ENCODE results near the gene NEGR1. TPM values are rescaled to one million over a fixed set of nuclear protein-coding genes. Genes with fewer than 3 reads are reported as not detected.

The NEGR1 gene
- total RNA-seq, 1 donor from 2014 or later, result 11.0 TPM

DNA sequence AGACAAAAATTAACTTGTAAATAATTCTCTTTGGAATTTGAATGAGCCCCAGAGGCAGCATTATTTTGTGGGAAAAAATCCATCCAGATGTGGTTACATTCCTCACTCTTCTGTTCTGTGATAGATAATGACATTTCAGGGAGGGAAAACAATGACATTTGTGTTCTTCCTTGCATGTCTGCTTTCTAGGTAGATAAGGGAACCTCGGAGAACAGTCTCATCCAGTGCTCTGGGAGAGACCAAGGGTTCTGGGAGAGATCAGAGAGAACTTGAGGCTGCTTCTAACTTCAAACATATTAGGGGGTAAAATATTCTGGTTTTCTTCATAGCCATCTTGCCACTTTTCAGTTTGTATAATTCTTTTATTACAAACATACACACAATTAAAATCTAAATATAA lies 269.2 kb downstream of the NEGR1 start:
- no peaks in the 10 kb centered on the region for H3K36me3 ChIP-seq (ENCODE audit: control insufficient read depth in 3 of 3, insufficient read depth in 3 of 3, low read length in 3 of 3)
- no peak overlapping the region for H3K4me3 ChIP-seq (ENCODE audit: low read length in 3 of 3)
- no peaks in the 10 kb centered on the region for H3K27me3 ChIP-seq (ENCODE audit: control insufficient read depth in 3 of 3, insufficient read depth in 3 of 3, low read length in 3 of 3)
- H3K9ac ChIP-seq (ENCODE audit: low read depth in 1 of 3, low read length in 3 of 3), result no peak overlapping the region
- H3K4me1 ChIP-seq (ENCODE audit: control insufficient read depth in 3 of 3, insufficient read depth in 3 of 3, low read length in 3 of 3), result no peaks in the 10 kb centered on the region
- no peak overlapping the region for H3K27ac ChIP-seq (ENCODE audit: low read depth, low read length)
- no peaks in the 10 kb centered on the region for H3K9me3 ChIP-seq (ENCODE audit: control insufficient read depth in 3 of 3, low read length in 3 of 3)

- H3K9me3 ChIP-seq (ENCODE audit: control insufficient read depth in 3 of 3, low read length in 3 of 3), result no peaks in the 10 kb centered on the region
- H3K4me1 ChIP-seq (ENCODE audit: control insufficient read depth in 3 of 3, insufficient read depth in 3 of 3, low read length in 3 of 3), result no peaks in the 10 kb centered on the region
- H3K4me3 ChIP-seq (ENCODE audit: low read length in 3 of 3), result no peak overlapping the region
- no peaks in the 10 kb centered on the region for H3K27me3 ChIP-seq (ENCODE audit: control insufficient read depth in 3 of 3, insufficient read depth in 3 of 3, low read length in 3 of 3)
- H3K36me3 ChIP-seq (ENCODE audit: control insufficient read depth in 3 of 3, insufficient read depth in 3 of 3, low read length in 3 of 3), result no peaks in the 10 kb centered on the region
- no peak overlapping the region for H3K27ac ChIP-seq (ENCODE audit: low read depth, low read length)
- no peak overlapping the region for H3K9ac ChIP-seq (ENCODE audit: low read depth in 1 of 3, low read length in 3 of 3)
Measured at GRCh38 chr1:72011721-72012120, 270.6 kb downstream of the NEGR1 start.

GRCh38 chr1:72010094-72010431 lies 272.3 kb downstream of the NEGR1 start:
- H3K9me3 ChIP-seq (ENCODE audit: control insufficient read depth in 3 of 3, low read length in 3 of 3), result no peaks in the 10 kb centered on the region
- H3K4me3 ChIP-seq (ENCODE audit: low read length in 3 of 3), result no peak overlapping the region
- no peaks in the 10 kb centered on the region for H3K27me3 ChIP-seq (ENCODE audit: control insufficient read depth in 3 of 3, insufficient read depth in 3 of 3, low read length in 3 of 3)
- no peaks in the 10 kb centered on the region for H3K36me3 ChIP-seq (ENCODE audit: control insufficient read depth in 3 of 3, insufficient read depth in 3 of 3, low read length in 3 of 3)
- H3K27ac ChIP-seq (ENCODE audit: low read depth, low read length), result no peak overlapping the region
- H3K9ac ChIP-seq (ENCODE audit: low read depth in 1 of 3, low read length in 3 of 3), result no peak overlapping the region
- H3K4me1 ChIP-seq (ENCODE audit: control insufficient read depth in 3 of 3, insufficient read depth in 3 of 3, low read length in 3 of 3), result no peaks in the 10 kb centered on the region

- no peaks in the 10 kb centered on the region for H3K9me3 ChIP-seq (ENCODE audit: control insufficient read depth in 3 of 3, low read length in 3 of 3)
- H3K27ac ChIP-seq (ENCODE audit: low read depth, low read length), result no peak overlapping the region
- H3K4me3 ChIP-seq (ENCODE audit: low read length in 3 of 3), result no peak overlapping the region
- no peak overlapping the region for H3K9ac ChIP-seq (ENCODE audit: low read depth in 1 of 3, low read length in 3 of 3)
- H3K4me1 ChIP-seq (ENCODE audit: control insufficient read depth in 3 of 3, insufficient read depth in 3 of 3, low read length in 3 of 3), result no peaks in the 10 kb centered on the region
- no peaks in the 10 kb centered on the region for H3K27me3 ChIP-seq (ENCODE audit: control insufficient read depth in 3 of 3, insufficient read depth in 3 of 3, low read length in 3 of 3)
- H3K36me3 ChIP-seq (ENCODE audit: control insufficient read depth in 3 of 3, insufficient read depth in 3 of 3, low read length in 3 of 3), result no peaks in the 10 kb centered on the region
Measured at GRCh38 chr1:72009173-72010093, 272.9 kb downstream of the NEGR1 start.

- no peaks in the 10 kb centered on the region for H3K9me3 ChIP-seq (ENCODE audit: control insufficient read depth in 3 of 3, low read length in 3 of 3)
- H3K27ac ChIP-seq (ENCODE audit: low read depth, low read length), result no peak overlapping the region
- H3K4me1 ChIP-seq (ENCODE audit: control insufficient read depth in 3 of 3, insufficient read depth in 3 of 3, low read length in 3 of 3), result no peaks in the 10 kb centered on the region
- H3K36me3 ChIP-seq (ENCODE audit: control insufficient read depth in 3 of 3, insufficient read depth in 3 of 3, low read length in 3 of 3), result no peaks in the 10 kb centered on the region
- H3K4me3 ChIP-seq (ENCODE audit: low read length in 3 of 3), result no peak overlapping the region
- no peaks in the 10 kb centered on the region for H3K27me3 ChIP-seq (ENCODE audit: control insufficient read depth in 3 of 3, insufficient read depth in 3 of 3, low read length in 3 of 3)
- no peak overlapping the region for H3K9ac ChIP-seq (ENCODE audit: low read depth in 1 of 3, low read length in 3 of 3)
Measured at GRCh38 chr1:72007312-72007711, 275.0 kb downstream of the NEGR1 start.

DNA sequence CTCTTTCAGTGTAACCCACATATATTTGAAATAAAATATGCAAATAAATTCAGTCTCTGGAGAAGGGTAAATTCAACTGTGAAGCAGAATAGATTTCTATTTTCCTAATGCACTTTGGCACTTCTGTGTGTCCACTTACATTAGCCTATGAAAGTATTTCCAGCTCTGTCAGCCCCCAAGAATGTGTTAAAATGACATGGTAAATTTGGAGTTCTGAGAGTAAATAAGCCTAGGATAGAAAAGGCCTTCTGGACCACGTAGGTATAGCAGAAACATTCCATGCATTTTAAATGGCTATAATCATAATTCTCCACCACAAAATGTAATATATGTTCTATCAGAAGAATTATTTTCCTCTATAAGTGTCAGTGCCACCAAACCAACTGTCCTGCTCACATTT lies 276.2 kb downstream of the NEGR1 start:
- Histone ChIP-seq H3K27ac (ENCODE audit: low read depth, low read length) (no peak overlapping the region), H3K9ac (ENCODE audit: low read depth in 1 of 3, low read length in 3 of 3) (no peak overlapping the region), H3K36me3 (ENCODE audit: control insufficient read depth in 3 of 3, insufficient read depth in 3 of 3, low read length in 3 of 3) (no peaks in the 10 kb centered on the region), H3K4me3 (ENCODE audit: low read length in 3 of 3) (no peak overlapping the region), H3K9me3 (ENCODE audit: control insufficient read depth in 3 of 3, low read length in 3 of 3) (no peaks in the 10 kb centered on the region), H3K4me1 (ENCODE audit: control insufficient read depth in 3 of 3, insufficient read depth in 3 of 3, low read length in 3 of 3) (no peaks in the 10 kb centered on the region), H3K27me3 (ENCODE audit: control insufficient read depth in 3 of 3, insufficient read depth in 3 of 3, low read length in 3 of 3) (no peaks in the 10 kb centered on the region)

DNA sequence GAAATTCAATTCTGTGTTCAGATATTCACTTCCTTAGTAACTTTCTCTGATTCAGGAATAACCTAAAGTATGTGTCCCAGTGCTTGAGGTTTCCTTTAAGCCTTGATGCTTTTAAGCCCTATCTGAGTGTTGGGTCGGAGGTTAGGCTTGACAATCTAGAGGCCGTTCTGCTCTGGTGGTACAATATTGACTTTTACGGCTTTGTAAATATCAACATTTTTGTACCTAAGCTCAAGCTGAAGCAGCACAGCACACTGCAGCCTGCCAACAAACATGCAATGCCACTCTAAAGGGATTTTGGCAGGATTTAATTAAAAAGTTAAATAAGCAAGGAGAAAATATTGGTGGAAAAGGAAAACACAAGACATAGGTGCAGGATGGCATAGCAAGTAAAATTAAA lies 279.2 kb downstream of the NEGR1 start:
- no peak overlapping the region for H3K9ac ChIP-seq (ENCODE audit: low read depth in 1 of 3, low read length in 3 of 3)
- no peaks in the 10 kb centered on the region for H3K9me3 ChIP-seq (ENCODE audit: control insufficient read depth in 3 of 3, low read length in 3 of 3)
- H3K27me3 ChIP-seq (ENCODE audit: control insufficient read depth in 3 of 3, insufficient read depth in 3 of 3, low read length in 3 of 3), result no peaks in the 10 kb centered on the region
- H3K36me3 ChIP-seq (ENCODE audit: control insufficient read depth in 3 of 3, insufficient read depth in 3 of 3, low read length in 3 of 3), result no peaks in the 10 kb centered on the region
- H3K4me1 ChIP-seq (ENCODE audit: control insufficient read depth in 3 of 3, insufficient read depth in 3 of 3, low read length in 3 of 3), result no peaks in the 10 kb centered on the region
- H3K27ac ChIP-seq (ENCODE audit: low read depth, low read length), result no peak overlapping the region
- H3K4me3 ChIP-seq (ENCODE audit: low read length in 3 of 3), result no peak overlapping the region

GRCh38 chr1:72000809-72001208 lies 281.5 kb downstream of the NEGR1 start:
- H3K4me3 ChIP-seq (ENCODE audit: low read length in 3 of 3), result no peak overlapping the region
- H3K27me3 ChIP-seq (ENCODE audit: control insufficient read depth in 3 of 3, insufficient read depth in 3 of 3, low read length in 3 of 3), result no peaks in the 10 kb centered on the region
- no peaks in the 10 kb centered on the region for H3K4me1 ChIP-seq (ENCODE audit: control insufficient read depth in 3 of 3, insufficient read depth in 3 of 3, low read length in 3 of 3)
- H3K36me3 ChIP-seq (ENCODE audit: control insufficient read depth in 3 of 3, insufficient read depth in 3 of 3, low read length in 3 of 3), result no peaks in the 10 kb centered on the region
- no peak overlapping the region for H3K9ac ChIP-seq (ENCODE audit: low read depth in 1 of 3, low read length in 3 of 3)
- H3K27ac ChIP-seq (ENCODE audit: low read depth, low read length), result no peak overlapping the region
- no peaks in the 10 kb centered on the region for H3K9me3 ChIP-seq (ENCODE audit: control insufficient read depth in 3 of 3, low read length in 3 of 3)

GRCh38 chr1:71994646-71995045 lies 287.7 kb downstream of the NEGR1 start:
- no peaks in the 10 kb centered on the region for H3K27me3 ChIP-seq (ENCODE audit: control insufficient read depth in 3 of 3, insufficient read depth in 3 of 3, low read length in 3 of 3)
- H3K27ac ChIP-seq (ENCODE audit: low read depth, low read length), result no peak overlapping the region
- H3K4me3 ChIP-seq (ENCODE audit: low read length in 3 of 3), result no peak overlapping the region
- H3K36me3 ChIP-seq (ENCODE audit: control insufficient read depth in 3 of 3, insufficient read depth in 3 of 3, low read length in 3 of 3), result no peaks in the 10 kb centered on the region
- no peaks in the 10 kb centered on the region for H3K4me1 ChIP-seq (ENCODE audit: control insufficient read depth in 3 of 3, insufficient read depth in 3 of 3, low read length in 3 of 3)
- no peak overlapping the region for H3K9ac ChIP-seq (ENCODE audit: low read depth in 1 of 3, low read length in 3 of 3)
- no peaks in the 10 kb centered on the region for H3K9me3 ChIP-seq (ENCODE audit: control insufficient read depth in 3 of 3, low read length in 3 of 3)

DNA sequence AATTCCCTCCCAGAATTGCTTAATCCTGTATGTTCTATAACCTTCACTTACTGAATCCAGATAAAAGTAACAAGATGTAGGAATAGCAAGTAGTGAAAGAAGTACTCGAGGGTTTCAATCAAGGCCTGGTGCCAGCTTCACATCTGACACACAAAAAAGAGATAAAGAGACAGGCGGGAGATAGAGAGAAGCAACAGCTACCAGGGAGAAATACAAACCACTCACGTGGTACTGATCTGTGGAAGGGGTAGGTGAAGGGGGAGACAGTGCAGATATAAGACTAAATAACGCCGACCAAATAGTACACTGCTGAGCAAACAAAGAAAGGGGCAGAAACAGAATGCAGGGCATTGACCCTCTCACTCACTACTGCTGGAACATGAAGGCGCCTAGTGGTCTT lies 295.2 kb downstream of the NEGR1 start:
- Histone ChIP-seq H3K4me1 (ENCODE audit: control insufficient read depth in 3 of 3, insufficient read depth in 3 of 3, low read length in 3 of 3) (no peaks in the 10 kb centered on the region), H3K27me3 (ENCODE audit: control insufficient read depth in 3 of 3, insufficient read depth in 3 of 3, low read length in 3 of 3) (no peaks in the 10 kb centered on the region), H3K9ac (ENCODE audit: low read depth in 1 of 3, low read length in 3 of 3) (no peak overlapping the region), H3K9me3 (ENCODE audit: control insufficient read depth in 3 of 3, low read length in 3 of 3) (no peaks in the 10 kb centered on the region), H3K27ac (ENCODE audit: low read depth, low read length) (no peak overlapping the region), H3K36me3 (ENCODE audit: control insufficient read depth in 3 of 3, insufficient read depth in 3 of 3, low read length in 3 of 3) (no peaks in the 10 kb centered on the region), H3K4me3 (ENCODE audit: low read length in 3 of 3) (no peak overlapping the region)

All from skeletal muscle tissue (tissue), 4 donors.